Fibroblast of skin of left biceps (primary cell): ENCODE results near the gene CLEC4F.
"Not testable (repeated sequence)": the region's sequence is repeated elsewhere in the genome, so short reads cannot be mapped to it uniquely, and the experiment has no call there.

ENCODE experiments used
- DNase-seq, 2 experiments: peaks; one replicate each; pipeline ENCODE4 v3.0.0-alpha.2; 2013; ENCODE audit warnings: low read depth in 2 of 2

Gene CLEC4F

GRCh38 chr2:70827388-70827787 is 7.0 kb upstream of the CLEC4F start:
- no peak for DNase-seq

- no peak for DNase-seq
Observed at GRCh38 chr2:70826696-70827350, 6.4 kb upstream of the CLEC4F start.

- no peak for DNase-seq
Observed at GRCh38 chr2:70823249-70823648, 2.9 kb upstream of the CLEC4F start.

- no peak for DNase-seq
Observed at GRCh38 chr2:70822843-70823242, 2.4 kb upstream of the CLEC4F start.

- no peak for DNase-seq
Observed at GRCh38 chr2:70817284-70817954, 3.0 kb downstream of the CLEC4F start.

- no peak for DNase-seq
Observed at GRCh38 chr2:70816726-70817125, 3.7 kb downstream of the CLEC4F start.

GRCh38 chr2:70808983-70809958 is 11.1 kb downstream of the CLEC4F start:
- no peak for DNase-seq

- DNase-seq: no peak
Observed at GRCh38 chr2:70807828-70808118, 12.6 kb downstream of the CLEC4F start.

- DNase-seq: no peak
Observed at GRCh38 chr2:70807102-70807827, 13.1 kb downstream of the CLEC4F start.

- DNase-seq: no peak
Observed at GRCh38 chr2:70806620-70807019, 13.8 kb downstream of the CLEC4F start.

GRCh38 chr2:70806013-70806412 is 14.4 kb downstream of the CLEC4F start:
- no peak for DNase-seq

GRCh38 chr2:70801607-70802263 is 18.7 kb downstream of the CLEC4F start:
- DNase-seq: no peak

GRCh38 chr2:70799706-70800105 is 20.7 kb downstream of the CLEC4F start:
- no peak for DNase-seq

GRCh38 chr2:70797996-70798395 is 22.4 kb downstream of the CLEC4F start:
- not testable (repeated sequence) for DNase-seq

- DNase-seq: no peak
Observed at GRCh38 chr2:70797506-70797905, 22.9 kb downstream of the CLEC4F start.

- DNase-seq: no peak
Observed at GRCh38 chr2:70796262-70796661, 24.1 kb downstream of the CLEC4F start.

- no peak for DNase-seq
Observed at GRCh38 chr2:70795164-70795995, 25.0 kb downstream of the CLEC4F start.

GRCh38 chr2:70793450-70793849 is 26.9 kb downstream of the CLEC4F start:
- no peak for DNase-seq

- no peak for DNase-seq
Observed at GRCh38 chr2:70790136-70790828, 30.1 kb downstream of the CLEC4F start, which contains the start of gene FIGLA. Gene FIGLA (minus strand): TSS chr2:70790643. CDS start chr2:70790638, 5 bp downstream.
